ENCODE measurements around the gene NFE2L3. TPM values are rescaled to one million over a fixed set of nuclear protein-coding genes. Genes with fewer than 3 reads are reported as not detected.
"Not testable (repeated sequence)": the region's sequence is repeated elsewhere in the genome, so short reads cannot be mapped to it uniquely, and the experiment has no call there.

NFE2L3 gene
- total and polyA plus RNA-seq, 4 donors: 0.32 to 1.9 (median 1.3) TPM

DNA sequence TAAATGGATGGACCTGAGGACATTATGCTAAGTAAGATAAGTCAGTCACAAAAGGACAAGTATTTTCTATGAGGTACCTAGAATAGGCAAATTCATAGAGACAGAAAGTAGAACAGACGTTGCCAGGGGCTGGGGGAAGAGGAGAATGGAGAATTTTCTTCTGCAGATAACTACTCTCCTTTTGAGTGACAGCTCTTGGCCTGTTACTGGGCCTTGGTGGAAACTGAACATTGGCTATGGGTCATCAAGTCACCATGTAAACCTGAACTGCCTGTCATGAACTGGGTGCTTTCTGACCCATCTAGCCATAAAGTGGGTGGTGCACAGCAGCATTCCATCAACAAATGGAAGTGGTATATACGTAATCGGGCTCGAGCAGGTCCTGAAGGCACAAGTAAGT, 29.3 kb upstream of the NFE2L3 start:
- Histone ChIP-seq H3K27me3 (ENCODE audit: control insufficient read depth in 4 of 4, insufficient read depth in 4 of 4, low read length in 3 of 4) (no peaks in the 10 kb centered on the region), H3K9me3 (ENCODE audit: control insufficient read depth in 4 of 4, low read length in 3 of 4) (no peaks in the 10 kb centered on the region), H3K4me3 (ENCODE audit: low read depth in 1 of 3, low read length in 3 of 3) (no peak overlapping the region), H3K9ac (ENCODE audit: low read depth in 1 of 2, low read length in 2 of 2) (no peak overlapping the region), H3K4me1 (ENCODE audit: control insufficient read depth in 4 of 4, insufficient read depth in 4 of 4, low read length in 3 of 4) (no peaks in the 10 kb centered on the region), H3K27ac (ENCODE audit: low read depth in 1 of 2, low read length in 2 of 2) (no peak overlapping the region), H3K36me3 (ENCODE audit: control insufficient read depth in 4 of 4, insufficient read depth in 3 of 4, low read depth in 1 of 4, low read length in 3 of 4) (no peaks in the 10 kb centered on the region)
- 83% methylated on average over 4 of the region's 4 CpGs for WGBS
- TF ChIP-seq, protein P1, sequence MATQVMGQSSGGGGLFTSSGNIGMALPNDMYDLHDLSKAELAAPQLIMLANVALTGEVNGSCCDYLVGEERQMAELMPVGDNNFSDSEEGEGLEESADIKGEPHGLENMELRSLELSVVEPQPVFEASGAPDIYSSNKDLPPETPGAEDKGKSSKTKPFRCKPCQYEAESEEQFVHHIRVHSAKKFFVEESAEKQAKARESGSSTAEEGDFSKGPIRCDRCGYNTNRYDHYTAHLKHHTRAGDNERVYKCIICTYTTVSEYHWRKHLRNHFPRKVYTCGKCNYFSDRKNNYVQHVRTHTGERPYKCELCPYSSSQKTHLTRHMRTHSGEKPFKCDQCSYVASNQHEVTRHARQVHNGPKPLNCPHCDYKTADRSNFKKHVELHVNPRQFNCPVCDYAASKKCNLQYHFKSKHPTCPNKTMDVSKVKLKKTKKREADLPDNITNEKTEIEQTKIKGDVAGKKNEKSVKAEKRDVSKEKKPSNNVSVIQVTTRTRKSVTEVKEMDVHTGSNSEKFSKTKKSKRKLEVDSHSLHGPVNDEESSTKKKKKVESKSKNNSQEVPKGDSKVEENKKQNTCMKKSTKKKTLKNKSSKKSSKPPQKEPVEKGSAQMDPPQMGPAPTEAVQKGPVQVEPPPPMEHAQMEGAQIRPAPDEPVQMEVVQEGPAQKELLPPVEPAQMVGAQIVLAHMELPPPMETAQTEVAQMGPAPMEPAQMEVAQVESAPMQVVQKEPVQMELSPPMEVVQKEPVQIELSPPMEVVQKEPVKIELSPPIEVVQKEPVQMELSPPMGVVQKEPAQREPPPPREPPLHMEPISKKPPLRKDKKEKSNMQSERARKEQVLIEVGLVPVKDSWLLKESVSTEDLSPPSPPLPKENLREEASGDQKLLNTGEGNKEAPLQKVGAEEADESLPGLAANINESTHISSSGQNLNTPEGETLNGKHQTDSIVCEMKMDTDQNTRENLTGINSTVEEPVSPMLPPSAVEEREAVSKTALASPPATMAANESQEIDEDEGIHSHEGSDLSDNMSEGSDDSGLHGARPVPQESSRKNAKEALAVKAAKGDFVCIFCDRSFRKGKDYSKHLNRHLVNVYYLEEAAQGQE (IDR thresholded peaks at IDR 0.05): no peak
- TF ChIP-seq JUND (IDR thresholded peaks at IDR 0.05) (no peak), HNF4A (conservative IDR thresholded peaks at IDR 0.05) (no peak), TAF1 (conservative IDR thresholded peaks at IDR 0.05) (no peak), YY1 (IDR thresholded peaks at IDR 0.05) (no peak), RAD21 (IDR thresholded peaks at IDR 0.05) (no peak), NR2F2 (IDR thresholded peaks at IDR 0.05) (no peak), FOXA1 (IDR thresholded peaks at IDR 0.05) (no peak), RXRA (IDR thresholded peaks at IDR 0.05) (no peak), HNF4G (IDR thresholded peaks at IDR 0.05) (no peak), SP1 (IDR thresholded peaks at IDR 0.05) (no peak), FOXA2 (IDR thresholded peaks at IDR 0.05) (no peak), EGR1 (IDR thresholded peaks at IDR 0.05; ENCODE audit: low read depth in 2 of 2) (no peak), GABPA (IDR thresholded peaks at IDR 0.05 in 1 of 2, conservative IDR thresholded peaks at IDR 0.05 in 1 of 2) (no peak)
- TF ChIP-seq, protein P2, sequence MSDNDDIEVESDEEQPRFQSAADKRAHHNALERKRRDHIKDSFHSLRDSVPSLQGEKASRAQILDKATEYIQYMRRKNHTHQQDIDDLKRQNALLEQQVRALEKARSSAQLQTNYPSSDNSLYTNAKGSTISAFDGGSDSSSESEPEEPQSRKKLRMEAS (IDR thresholded peaks at IDR 0.05): no peak
- TF ChIP-seq, protein P3, sequence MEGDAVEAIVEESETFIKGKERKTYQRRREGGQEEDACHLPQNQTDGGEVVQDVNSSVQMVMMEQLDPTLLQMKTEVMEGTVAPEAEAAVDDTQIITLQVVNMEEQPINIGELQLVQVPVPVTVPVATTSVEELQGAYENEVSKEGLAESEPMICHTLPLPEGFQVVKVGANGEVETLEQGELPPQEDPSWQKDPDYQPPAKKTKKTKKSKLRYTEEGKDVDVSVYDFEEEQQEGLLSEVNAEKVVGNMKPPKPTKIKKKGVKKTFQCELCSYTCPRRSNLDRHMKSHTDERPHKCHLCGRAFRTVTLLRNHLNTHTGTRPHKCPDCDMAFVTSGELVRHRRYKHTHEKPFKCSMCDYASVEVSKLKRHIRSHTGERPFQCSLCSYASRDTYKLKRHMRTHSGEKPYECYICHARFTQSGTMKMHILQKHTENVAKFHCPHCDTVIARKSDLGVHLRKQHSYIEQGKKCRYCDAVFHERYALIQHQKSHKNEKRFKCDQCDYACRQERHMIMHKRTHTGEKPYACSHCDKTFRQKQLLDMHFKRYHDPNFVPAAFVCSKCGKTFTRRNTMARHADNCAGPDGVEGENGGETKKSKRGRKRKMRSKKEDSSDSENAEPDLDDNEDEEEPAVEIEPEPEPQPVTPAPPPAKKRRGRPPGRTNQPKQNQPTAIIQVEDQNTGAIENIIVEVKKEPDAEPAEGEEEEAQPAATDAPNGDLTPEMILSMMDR (IDR thresholded peaks at IDR 0.05; ENCODE audit: low read depth, low read length, missing input control): no peak
- TF ChIP-seq, protein P4, sequence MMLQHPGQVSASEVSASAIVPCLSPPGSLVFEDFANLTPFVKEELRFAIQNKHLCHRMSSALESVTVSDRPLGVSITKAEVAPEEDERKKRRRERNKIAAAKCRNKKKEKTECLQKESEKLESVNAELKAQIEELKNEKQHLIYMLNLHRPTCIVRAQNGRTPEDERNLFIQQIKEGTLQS (IDR thresholded peaks at IDR 0.05): no peak
- TF ChIP-seq, protein P5, sequence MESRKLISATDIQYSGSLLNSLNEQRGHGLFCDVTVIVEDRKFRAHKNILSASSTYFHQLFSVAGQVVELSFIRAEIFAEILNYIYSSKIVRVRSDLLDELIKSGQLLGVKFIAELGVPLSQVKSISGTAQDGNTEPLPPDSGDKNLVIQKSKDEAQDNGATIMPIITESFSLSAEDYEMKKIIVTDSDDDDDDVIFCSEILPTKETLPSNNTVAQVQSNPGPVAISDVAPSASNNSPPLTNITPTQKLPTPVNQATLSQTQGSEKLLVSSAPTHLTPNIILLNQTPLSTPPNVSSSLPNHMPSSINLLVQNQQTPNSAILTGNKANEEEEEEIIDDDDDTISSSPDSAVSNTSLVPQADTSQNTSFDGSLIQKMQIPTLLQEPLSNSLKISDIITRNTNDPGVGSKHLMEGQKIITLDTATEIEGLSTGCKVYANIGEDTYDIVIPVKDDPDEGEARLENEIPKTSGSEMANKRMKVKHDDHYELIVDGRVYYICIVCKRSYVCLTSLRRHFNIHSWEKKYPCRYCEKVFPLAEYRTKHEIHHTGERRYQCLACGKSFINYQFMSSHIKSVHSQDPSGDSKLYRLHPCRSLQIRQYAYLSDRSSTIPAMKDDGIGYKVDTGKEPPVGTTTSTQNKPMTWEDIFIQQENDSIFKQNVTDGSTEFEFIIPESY (IDR thresholded peaks at IDR 0.05): no peak
- no peak for DNase-seq (ENCODE audit: low spot score)

DNA sequence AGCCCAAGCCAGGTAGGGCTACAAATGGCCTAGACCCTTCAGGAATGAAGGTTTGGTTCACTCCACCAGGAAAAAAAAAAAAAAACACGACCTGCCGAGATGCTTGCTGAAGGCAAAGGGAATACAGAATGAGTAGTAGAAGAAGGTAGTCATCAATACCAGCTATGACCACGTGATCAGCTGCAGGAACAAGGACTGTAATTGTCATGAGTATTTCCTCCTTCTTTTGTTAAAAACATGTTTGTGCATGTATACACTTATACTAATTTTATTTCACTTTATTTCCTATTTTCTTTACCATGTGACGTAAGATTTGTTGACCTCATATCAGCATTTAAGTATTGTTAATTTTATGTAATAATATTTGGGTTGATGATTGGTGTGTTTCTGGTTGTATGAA, 27.2 kb upstream of the NFE2L3 start:
- not testable (repeated sequence) for H3K4me3 ChIP-seq (ENCODE audit: low read depth in 1 of 3, low read length in 3 of 3); H3K9ac ChIP-seq (ENCODE audit: low read depth in 1 of 2, low read length in 2 of 2); DNase-seq (ENCODE audit: low spot score); H3K27ac ChIP-seq (ENCODE audit: low read depth in 1 of 2, low read length in 2 of 2); H3K36me3 ChIP-seq (ENCODE audit: control insufficient read depth in 4 of 4, insufficient read depth in 3 of 4, low read depth in 1 of 4, low read length in 3 of 4); H3K4me1 ChIP-seq (ENCODE audit: control insufficient read depth in 4 of 4, insufficient read depth in 4 of 4, low read length in 3 of 4); H3K9me3 ChIP-seq (ENCODE audit: control insufficient read depth in 4 of 4, low read length in 3 of 4); H3K27me3 ChIP-seq (ENCODE audit: control insufficient read depth in 4 of 4, insufficient read depth in 4 of 4, low read length in 3 of 4)
- WGBS: 86% methylated on average over 4 of the region's 4 CpGs
